Activated CD8-positive, alpha-beta memory T cell treated with anti-CD3 and anti-CD28 coated beads for 24 hours (primary cell): Measurements from ENCODE around the gene NT5DC1.

ENCODE experiments used
- DNase-seq: peaks from one replicate; pipeline ENCODE4 v3.0.0-alpha.2; 2020

NT5DC1 gene

GRCh38 chr6:116251568-116252384 is 151.1 kb downstream of the NT5DC1 start:
- no peak for DNase-seq

GRCh38 chr6:116253188-116253504 is 152.5 kb downstream of the NT5DC1 start:
- no peak for DNase-seq

GRCh38 chr6:116253505-116254296 is 153.0 kb downstream of the NT5DC1 start, which contains the start of gene TSPYL4:
TSPYL4 (minus strand) TSS chr6:116254075; CDS start chr6:116254008, 67 bp downstream.
- DNase-seq, result peak; percentile 93

GRCh38 chr6:116254297-116255056 is 153.8 kb downstream of the NT5DC1 start:
- DNase-seq, result no peak

GRCh38 chr6:116255246-116255800 is 154.7 kb downstream of the NT5DC1 start:
- DNase-seq, result no peak

- no peak for DNase-seq
Measured at GRCh38 chr6:116256694-116257093, 156.0 kb downstream of the NT5DC1 start.

DNA sequence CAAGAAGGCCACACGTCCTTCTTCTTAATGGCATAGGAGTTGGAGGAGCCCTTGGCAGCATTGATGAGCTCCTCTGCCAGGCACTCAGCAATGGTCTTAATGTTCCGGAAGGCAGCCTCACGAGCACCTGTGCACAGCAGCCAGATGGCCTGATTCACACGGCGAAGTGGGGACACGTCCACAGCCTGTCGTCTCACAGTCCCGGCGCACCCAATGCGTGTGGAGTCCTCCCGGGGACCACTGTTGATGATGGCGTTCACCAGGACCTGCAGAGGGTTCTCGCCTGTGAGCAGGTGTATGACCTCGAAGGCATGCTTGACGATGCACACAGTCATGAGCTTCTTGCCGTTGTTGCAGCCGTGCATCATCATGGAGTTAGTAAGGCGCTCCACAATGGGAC is 157.9 kb downstream of the NT5DC1 start:
- no peak for DNase-seq

- DNase-seq, result no peak
Measured at GRCh38 chr6:116263353-116263752, 162.7 kb downstream of the NT5DC1 start.

DNA sequence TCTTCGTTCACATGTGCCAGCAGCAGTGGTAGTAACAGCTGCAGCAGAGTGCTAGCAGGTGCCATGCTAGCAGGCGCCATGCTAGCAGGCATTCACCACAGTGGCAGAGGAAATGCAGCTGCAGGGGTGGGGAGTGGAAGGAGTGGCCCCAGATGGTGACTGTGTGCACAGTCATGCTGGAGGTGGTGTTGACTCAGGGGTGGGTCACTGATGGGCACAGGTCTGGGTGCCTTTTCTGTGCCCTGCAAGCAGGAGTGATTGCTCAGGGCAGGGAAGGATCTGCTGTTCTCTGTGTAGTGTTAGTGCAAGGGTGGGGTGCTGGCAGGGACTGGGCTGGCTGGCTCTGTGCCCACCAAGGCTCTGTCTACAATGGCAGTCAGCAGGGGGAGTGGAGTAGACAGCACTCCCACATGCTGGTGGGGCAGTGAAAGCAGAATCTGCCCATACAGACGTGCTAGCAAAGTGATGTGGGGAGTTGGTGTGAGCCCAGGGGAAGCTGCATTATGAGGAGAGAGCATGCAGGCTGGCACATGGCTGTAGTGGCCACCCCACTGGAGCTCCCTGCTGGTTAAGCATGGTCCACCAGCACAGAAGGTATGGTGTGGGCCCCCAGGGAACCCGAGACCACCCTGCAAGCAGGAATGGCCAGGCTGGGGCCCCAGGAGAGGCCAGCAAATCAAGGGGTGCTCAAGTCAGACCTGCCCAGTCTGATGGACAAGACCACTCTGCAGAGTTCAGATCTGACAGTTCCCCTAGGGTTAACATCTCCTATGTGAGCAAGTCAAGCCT is 164.6 kb downstream of the NT5DC1 start:
- no peak for DNase-seq

DNA sequence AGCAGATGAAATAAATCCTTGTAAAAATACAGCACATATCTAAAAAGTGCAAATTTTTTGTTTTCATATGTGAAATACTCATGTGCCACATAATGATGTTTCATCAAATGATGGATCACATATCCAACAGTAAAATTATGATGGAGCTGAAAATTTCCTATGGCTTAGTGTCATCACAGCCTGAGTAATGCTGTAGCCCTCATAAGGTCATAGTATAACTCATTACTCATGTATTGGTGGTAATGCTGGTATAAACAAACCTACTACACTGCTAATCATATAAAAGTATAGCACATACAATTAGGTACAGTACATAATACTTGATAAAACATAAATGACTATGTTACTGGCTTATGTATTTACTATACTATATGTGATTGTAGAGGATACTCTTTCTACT is 166.2 kb downstream of the NT5DC1 start:
- DNase-seq, result no peak

DNA sequence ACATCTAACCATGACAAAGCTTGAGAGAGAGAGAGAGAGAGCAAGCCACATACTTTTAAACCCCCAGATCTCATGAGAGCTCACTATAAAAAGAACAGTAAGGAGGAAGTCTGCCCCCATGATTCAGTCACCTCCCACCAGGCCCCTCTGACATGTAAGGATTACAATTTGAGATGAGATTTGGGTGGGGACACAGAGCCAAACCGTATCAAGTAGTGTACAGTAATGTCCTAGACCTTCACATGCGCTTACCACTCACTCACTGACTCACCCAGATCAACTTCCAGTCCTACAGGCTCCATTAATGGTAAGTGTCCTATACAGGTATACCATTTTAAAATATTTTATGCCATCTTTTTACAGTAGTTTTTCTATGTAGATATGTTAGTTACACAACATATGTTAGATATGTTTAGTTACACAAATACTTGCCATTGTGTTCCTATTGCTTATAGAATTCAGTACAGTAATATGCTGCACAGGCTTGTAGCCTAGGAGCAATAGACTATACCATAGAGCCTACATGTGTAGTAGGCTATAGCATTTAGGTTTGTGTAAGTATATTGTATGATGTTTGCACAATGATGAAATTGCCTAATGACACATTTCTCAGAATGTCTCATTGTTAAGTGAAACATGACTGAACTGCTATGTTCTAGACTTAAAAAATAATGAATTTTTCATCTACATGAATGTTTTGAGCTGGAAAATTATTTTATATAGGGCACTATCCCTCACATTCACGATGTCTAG is 167.4 kb downstream of the NT5DC1 start:
- DNase-seq, result no peak

GRCh38 chr6:116268589-116269293 is 168.1 kb downstream of the NT5DC1 start:
- no peak for DNase-seq

GRCh38 chr6:116271149-116271708 is 170.6 kb downstream of the NT5DC1 start:
- DNase-seq, result no peak

DNA sequence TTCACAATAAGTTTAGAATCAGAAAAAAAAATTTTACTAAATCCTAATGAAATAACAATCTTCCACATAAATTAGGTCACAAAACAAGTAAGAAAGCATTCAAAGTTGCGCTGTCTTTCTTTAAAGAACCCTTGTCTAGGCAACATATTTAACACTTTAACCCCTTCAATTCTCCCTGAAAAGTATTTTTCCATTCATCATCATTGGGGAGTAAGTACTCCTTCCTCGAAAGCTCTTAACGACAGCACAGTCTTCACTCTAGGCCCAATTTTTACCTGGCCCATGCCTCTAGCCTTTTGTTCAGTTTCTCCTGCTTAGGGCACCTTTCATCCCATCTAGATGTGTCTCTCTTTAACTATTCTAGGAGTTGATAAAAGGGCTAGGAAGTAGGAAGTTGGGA is 176.5 kb downstream of the NT5DC1 start:
- no peak for DNase-seq

GRCh38 chr6:116278481-116278829 is 177.8 kb downstream of the NT5DC1 start:
- no peak for DNase-seq

- peak; percentile 65 for DNase-seq
Measured at GRCh38 chr6:116278854-116279231, 178.2 kb downstream of the NT5DC1 start.

- DNase-seq, result peak; percentile 95
Measured at GRCh38 chr6:116279232-116280160, 178.8 kb downstream of the NT5DC1 start, which contains the start of gene TSPYL1. TSPYL1 (minus strand) TSS chr6:116279930; CDS start chr6:116279830, 100 bp downstream.

GRCh38 chr6:116280161-116280932 is 179.7 kb downstream of the NT5DC1 start:
- no peak for DNase-seq

DNA sequence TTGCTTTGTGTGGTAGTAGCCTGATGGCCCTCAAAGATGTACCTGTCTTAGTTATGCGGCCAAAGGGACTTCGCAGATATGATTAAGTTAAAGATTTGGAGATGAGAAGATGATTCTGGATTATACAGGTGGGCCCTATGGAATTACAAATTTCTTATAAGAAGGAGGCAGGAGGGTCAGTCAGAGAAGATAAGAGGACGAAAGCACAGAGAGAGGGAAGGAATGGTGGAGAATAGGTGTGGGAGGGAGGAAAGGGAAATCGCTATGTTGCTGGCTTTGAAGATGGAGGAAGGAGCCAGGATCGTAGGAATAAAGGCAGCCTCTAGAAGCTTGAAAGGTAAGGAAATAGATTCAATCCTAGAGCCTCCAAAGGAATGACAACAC is 180.3 kb downstream of the NT5DC1 start:
- no peak for DNase-seq
